CD4-positive, alpha-beta T cell (primary cell): ENCODE results near the gene SPSB2. TPM values are rescaled to one million over a fixed set of nuclear protein-coding genes. Genes with fewer than 3 reads are reported as not detected.
A peak's percentile ranks its signal among the peaks of the same experiment; 100 is the strongest.
"Not testable (repeated sequence)": the region's sequence is repeated elsewhere in the genome, so short reads cannot be mapped to it uniquely, and the experiment has no call there.

ENCODE experiments used
- ATAC-seq: fragments of 200-7000 bp; cut with Tn5 transposase; one replicate; pipeline ENCODE4 v1.10.0; 2022; ENCODE audit warnings: mild to moderate bottlenecking; ENCODE audit not compliant: poor library complexity
- CTCF ChIA-PET: fragments of 350-600 bp; sonication (Branson Sonifier 250); formaldehyde crosslinking; loops from one replicate; lab custom pipeline; 2021; ENCODE audit warnings: antibody characterized with exemption, inconsistent platforms; lab: Charles Lee
- POLR2A ChIA-PET: fragments of 350-600 bp; sonication (Branson Sonifier 250); formaldehyde crosslinking; loops from one replicate; lab custom pipeline; 2021; ENCODE audit warnings: antibody characterized with exemption, inconsistent platforms; lab: Charles Lee
- DNase-seq, 14 experiments: peaks; one replicate each; pipeline ENCODE4 v3.0.0-alpha.2; 2013 to 2020; ENCODE audit warnings: mixed read lengths in 2 of 14
- H3K27ac ChIP-seq, 2 donors: one replicate each; pipeline versions ENCODE4 v1.5.1 to v1.7.0; 2013; ENCODE audit warnings: low read length in 2 of 2, low read depth in 1 of 2, mild to moderate bottlenecking in 1 of 2
- H3K27me3 ChIP-seq, 2 experiments: 1 replicate in 1 of 2; 2 replicates in 1 of 2; pipeline versions ENCODE4 v1.6.1 to v1.7.0; 2013; ENCODE audit warnings: low read length in 2 of 2, control low read depth in 1 of 2, mild to moderate bottlenecking in 1 of 2, moderate library complexity in 1 of 2; ENCODE audit not compliant: insufficient read depth in 2 of 2, control insufficient read depth in 1 of 2
- H3K36me3 ChIP-seq: one replicate; pipeline ENCODE4 v1.6.1; 2013; ENCODE audit warnings: low read length, control low read depth; ENCODE audit not compliant: insufficient read depth
- H3K4me1 ChIP-seq: one replicate; pipeline ENCODE4 v1.6.1; 2013; ENCODE audit warnings: low read length, control low read depth; ENCODE audit not compliant: insufficient read depth
- H3K4me3 ChIP-seq: one replicate; pipeline ENCODE4 v1.5.1; 2013; ENCODE audit warnings: mild to moderate bottlenecking, low read length, moderate library complexity
- H3K9me3 ChIP-seq, 2 experiments: 1 replicate in 1 of 2; 2 replicates in 1 of 2; pipeline versions ENCODE4 v1.6.1 to v1.7.0; 2013; ENCODE audit warnings: low read length in 2 of 2, mild to moderate bottlenecking in 2 of 2, control low read depth in 1 of 2, moderate library complexity in 1 of 2; ENCODE audit not compliant: control insufficient read depth in 1 of 2, insufficient read depth in 1 of 2
- H3K27ac Mint-ChIP-seq: one replicate; pipeline ENCODE4 v1.8.0; 2020; ENCODE audit warnings: mixed read lengths
- H3K27me3 Mint-ChIP-seq: one replicate; pipeline ENCODE4 v1.8.0; 2021; ENCODE audit warnings: mixed read lengths
- H3K36me3 Mint-ChIP-seq: one replicate; pipeline ENCODE4 v1.8.0; 2021; ENCODE audit warnings: low read depth, mixed read lengths
- H3K4me1 Mint-ChIP-seq: one replicate; pipeline ENCODE4 v1.8.0; 2021; ENCODE audit warnings: low read depth, mixed read lengths
- H3K4me3 Mint-ChIP-seq: one replicate; pipeline ENCODE4 v1.8.0; 2020; ENCODE audit warnings: mild to moderate bottlenecking, mixed read lengths
- H3K9me3 Mint-ChIP-seq: one replicate; pipeline ENCODE4 v1.8.0; 2020; ENCODE audit warnings: mixed read lengths
- CTCF ChIP-seq: fragments of 200-600 bp; IDR thresholded peaks from one replicate; pipeline ENCODE4 v1.8.0; 2022; ENCODE audit warnings: antibody characterized with exemption, mild to moderate bottlenecking
- intact Hi-C, 2 experiments: fragments of 100-400 bp; cut with DNase I in 1 of 2; cut with micrococcal nuclease in 1 of 2; formaldehyde crosslinking; loops; one replicate each; pipeline versions ENCODE4 v1.15.1 to v1.9.0; 2023 to 2025; cut with DNase I, micrococcal nuclease
- total RNA-seq, 174 experiments: library from RNA in 2 of 174; stranded (reverse) in 2 of 174; gene quantifications; one replicate each; pipeline ENCODE4 v1.2.3 and lab custom pipeline; 2021 to 2026

SPSB2 gene
- total RNA-seq, 2 experiments from 2014 or later: 3.2 to 3.3 TPM

DNA sequence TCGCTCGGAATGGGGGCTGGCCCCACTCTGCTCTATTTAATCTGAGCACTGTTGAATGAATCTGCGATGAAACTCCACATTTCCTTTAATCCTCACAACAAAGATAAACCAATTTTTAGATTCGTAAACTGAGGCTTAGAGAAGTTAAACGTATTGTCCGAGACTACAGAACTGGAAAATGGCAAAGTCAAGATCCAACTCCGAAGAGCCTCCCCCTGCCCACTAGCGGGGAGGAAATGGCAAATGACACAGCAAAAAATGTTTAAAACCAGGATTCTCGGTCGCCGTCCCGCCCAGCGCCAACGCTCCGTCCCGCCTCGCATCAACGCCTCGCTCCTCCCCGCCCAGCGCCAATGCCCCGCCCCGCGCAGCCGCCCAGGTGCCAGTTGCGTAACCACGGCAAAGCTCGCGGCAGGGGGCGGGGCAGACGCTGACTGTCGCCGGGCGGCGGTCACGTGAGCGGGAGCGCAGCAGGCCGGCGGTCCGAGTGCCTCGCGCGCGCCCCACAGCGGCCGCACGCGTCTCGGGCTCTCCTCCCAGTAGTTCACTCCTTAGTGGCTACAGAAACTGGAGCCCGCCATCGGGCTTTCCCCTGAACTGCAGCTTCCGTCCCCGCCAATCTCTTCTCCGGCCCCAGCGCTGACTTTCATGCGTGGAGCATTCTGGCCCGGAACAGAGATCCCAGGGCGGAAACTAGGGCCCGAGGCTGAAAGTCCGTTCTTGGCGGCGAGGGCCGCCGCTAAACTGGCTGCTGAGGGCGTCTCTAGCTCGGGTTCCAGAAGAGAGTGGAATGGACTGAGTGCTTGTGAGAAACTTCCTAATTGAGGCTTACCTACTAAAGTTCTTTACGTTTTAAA lies 17.9 kb upstream of the SPSB2 start:
- Histone ChIP-seq H3K27ac (peak overlapping the region; percentile 84 to 92), H3K36me3 (no peaks in the 10 kb centered on the region), H3K4me3 (peak overlapping the region; percentile 65), H3K27me3 (no peaks in the 10 kb centered on the region), H3K4me1 (peaks cover 18% of the 10 kb centered on the region), H3K9me3 (no peaks in the 10 kb centered on the region)
- ChIA-PET CTCF (interaction anchor here (0.6 to 3.7 kb wide), 38 partner anchors 9 to 222 kb away, joined by 3 to 153 read pairs (median 6); partner anchors contain the start of genes C12orf57, C1RL, CDCA3 and COPS7A), POLR2A (interaction anchor here (0.6 to 1.9 kb wide), 23 partner anchors 10 to 398 kb away, joined by 3 to 71 read pairs (median 6); partner anchors contain the start of genes C12orf57, CD4, CDCA3 and CLSTN3)
- DNase-seq (peak; percentile 96 to 100 (median 99)), ATAC-seq (peak; percentile 95)
- Mint-ChIP-seq H3K9me3 (no peaks in the 10 kb centered on the region), H3K27ac (peak overlapping the region; percentile 92), H3K36me3 (no peaks in the 10 kb centered on the region), H3K27me3 (no peaks in the 10 kb centered on the region), H3K4me1 (peaks cover 13% of the 10 kb centered on the region), H3K4me3 (peak overlapping the region; percentile 88)
- TF ChIP-seq CTCF: peak; percentile 76
- intact Hi-C loops: loop anchor here (1.0 to 5.0 kb wide), 4 partner anchors 13 to 39 kb away; partner anchors contain the start of genes LRRC23 (in 2 of the 2), SPSB2 (in 2 of the 2), CDCA3 (in 1 of the 2) and USP5 (in 1 of the 2)

- ATAC-seq, H3K4me3 ChIP-seq, H3K36me3 Mint-ChIP-seq, H3K9me3 ChIP-seq, H3K27me3 ChIP-seq, H3K27me3 Mint-ChIP-seq, DNase-seq, H3K36me3 ChIP-seq, H3K9me3 Mint-ChIP-seq: not testable (repeated sequence)
- Mint-ChIP-seq H3K4me1 (peaks cover 13% of the 10 kb centered on the region), H3K4me3 (peak overlapping the region; percentile 88), H3K27ac (peak overlapping the region; percentile 92)
- ChIA-PET POLR2A (interaction anchor here (0.5 to 1.9 kb wide), 2 partner anchors 19 to 21 kb away, joined by 4 to 15 read pairs; no protein-coding TSS in a partner anchor), CTCF (interaction anchor here (2.0 to 3.7 kb wide), 2 partner anchors 18 to 19 kb away, joined by 30 to 153 read pairs; partner anchors contain the start of genes SPSB2 and TPI1)
- Histone ChIP-seq H3K4me1 (peaks cover 18% of the 10 kb centered on the region), H3K27ac (peak overlapping the region in 1 of 2 donors; percentile 44)
- intact Hi-C loops: loop anchor here (1.0 to 5.0 kb wide), 3 partner anchors 15 to 38 kb away; partner anchors contain the start of genes CDCA3 (in 1 of the 2), LRRC23 (in 1 of the 2), SPSB2 (in 1 of the 2) and USP5 (in 1 of the 2)
These were observed 16.9 kb upstream of the SPSB2 start for GRCh38 chr12:6889775-6890573.

GRCh38 chr12:6888794-6889193 lies 15.7 kb upstream of the SPSB2 start:
- ATAC-seq, H3K9me3 ChIP-seq, POLR2A ChIA-PET, H3K9me3 Mint-ChIP-seq, H3K36me3 Mint-ChIP-seq, H3K4me3 ChIP-seq, H3K27me3 Mint-ChIP-seq, CTCF ChIA-PET, H3K27ac ChIP-seq, H3K4me3 Mint-ChIP-seq, H3K36me3 ChIP-seq, H3K27me3 ChIP-seq, intact Hi-C loops, DNase-seq, H3K27ac Mint-ChIP-seq: not testable (repeated sequence)
- peaks cover 13% of the 10 kb centered on the region for H3K4me1 Mint-ChIP-seq
- H3K4me1 ChIP-seq: peaks cover 18% of the 10 kb centered on the region
